RWPE2 (cell line): Measurements from ENCODE around the gene DNAJC24.

Source experiments
- ATAC-seq: fragments of 200-7000 bp; cut with Tn5 transposase; 3 replicates; pipeline ENCODE4 v1.9.1; 2021; ENCODE audit warnings: low read depth
- DNase-seq: peaks from one replicate; pipeline ENCODE4 v3.0.0-alpha.2; 2020; ENCODE audit warnings: low spot score
- H3K27ac ChIP-seq: fragments of 450-650 bp; 2 replicates; pipeline ENCODE4 v1.5.1; 2017; ENCODE audit warnings: mild to moderate bottlenecking; ENCODE audit not compliant: poor library complexity, severe bottlenecking
- H3K27me3 ChIP-seq: fragments of 250-450 bp; sonication (Bioruptor Pico); 2 replicates; pipeline ENCODE4 v1.5.1; 2021; ENCODE audit warnings: mild to moderate bottlenecking, moderate library complexity; ENCODE audit not compliant: insufficient read depth, poor library complexity, severe bottlenecking
- H3K36me3 ChIP-seq: fragments of 250-450 bp; sonication (Bioruptor Pico); 2 replicates; pipeline ENCODE4 v1.5.1; 2020; ENCODE audit warnings: low read depth, mild to moderate bottlenecking, moderate library complexity
- H3K4me1 ChIP-seq: fragments of 250-450 bp; sonication (Bioruptor Pico); 2 replicates; pipeline ENCODE4 v1.5.1; 2021; ENCODE audit warnings: mild to moderate bottlenecking, moderate library complexity; ENCODE audit not compliant: insufficient read depth, poor library complexity, severe bottlenecking
- H3K4me3 ChIP-seq: fragments of 250-450 bp; sonication (Bioruptor Pico); 2 replicates; pipeline ENCODE4 v1.5.1; 2021; ENCODE audit warnings: mild to moderate bottlenecking, moderate library complexity; ENCODE audit not compliant: severe bottlenecking
- H3K9me3 ChIP-seq: fragments of 250-450 bp; sonication (Bioruptor Pico); 2 replicates; pipeline ENCODE4 v1.5.1; 2021; ENCODE audit warnings: mild to moderate bottlenecking, moderate library complexity; ENCODE audit not compliant: severe bottlenecking
- CTCF ChIP-seq: fragments of 450-650 bp; IDR thresholded peaks from one replicate; pipeline ENCODE4 v1.5.1; 2017; ENCODE audit warnings: mild to moderate bottlenecking, moderate library complexity; ENCODE audit not compliant: poor library complexity, severe bottlenecking

The DNAJC24 gene

DNA sequence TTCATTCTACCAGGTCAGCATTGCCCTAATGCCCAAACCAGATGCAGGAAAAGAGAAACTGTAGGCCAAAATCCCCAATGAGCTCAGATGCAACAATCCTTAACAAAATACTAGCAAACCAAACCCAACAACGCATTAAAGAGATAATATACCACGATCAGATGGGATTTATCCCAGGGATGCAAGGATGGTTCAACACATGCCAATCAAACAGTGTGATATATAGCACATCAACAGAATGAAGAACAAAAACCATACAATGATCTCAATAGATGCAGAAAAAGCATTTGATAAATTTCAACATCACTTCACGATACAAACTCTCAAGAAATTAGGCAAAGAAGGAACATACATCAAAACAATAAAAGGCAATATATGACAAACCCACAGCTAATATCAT lies 94.8 kb downstream of the DNAJC24 start:
- no peak for ATAC-seq
- no peaks in the 10 kb centered on the region for H3K27me3 ChIP-seq

GRCh38 chr11:31474083-31474482 lies 104.4 kb downstream of the DNAJC24 start:
- ATAC-seq (no peak), DNase-seq (no peak)
- Histone ChIP-seq H3K36me3 (peaks cover 5% of the 10 kb centered on the region; the same call in 1 of the 2 replicates), H3K27ac (no peak overlapping the region), H3K4me1 (no peaks in the 10 kb centered on the region), H3K27me3 (no peaks in the 10 kb centered on the region), H3K9me3 (no peaks in the 10 kb centered on the region), H3K4me3 (no peak overlapping the region)
- no peak for TF ChIP-seq CTCF

More for the DNA sequence above, 94.8 kb downstream of the DNAJC24 start:
- TF ChIP-seq CTCF, result no peak
- Histone ChIP-seq H3K27ac (no peak overlapping the region), H3K9me3 (peaks cover 5% of the 10 kb centered on the region), H3K36me3 (peaks cover 9% of the 10 kb centered on the region), H3K4me1 (no peaks in the 10 kb centered on the region), H3K4me3 (no peak overlapping the region)
- no peak for DNase-seq

DNA sequence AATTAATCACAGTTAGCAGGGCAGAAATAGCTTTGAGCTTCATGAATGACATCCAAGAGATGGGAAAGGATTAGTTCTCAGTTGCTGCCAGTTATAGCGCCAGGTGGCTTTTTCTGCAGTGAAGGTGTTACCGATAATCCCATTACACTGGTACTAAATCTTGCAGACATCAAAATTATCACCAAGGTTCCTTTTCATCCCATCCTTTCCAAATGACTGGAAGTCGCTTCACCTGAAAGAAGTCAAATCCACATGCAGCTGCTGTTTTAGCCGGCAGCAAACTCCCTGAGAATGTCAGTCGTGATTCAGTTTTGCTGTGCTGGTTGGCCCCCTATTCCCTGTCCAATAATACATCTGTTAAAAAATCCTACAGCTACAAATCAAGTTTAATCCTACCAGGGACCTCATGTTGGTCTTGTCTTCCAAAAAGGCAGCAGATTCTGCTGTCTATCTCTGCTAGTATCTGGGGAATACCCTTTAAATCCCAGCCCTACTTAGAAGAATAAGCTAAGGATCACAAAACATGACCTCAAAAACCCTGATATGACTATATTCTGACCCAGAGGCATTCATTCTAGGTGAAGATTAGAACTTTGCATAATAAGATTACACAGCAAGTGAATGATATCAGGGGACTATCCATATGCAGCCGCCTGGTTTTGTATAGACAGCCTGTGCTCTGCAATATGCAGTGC lies 108.0 kb downstream of the DNAJC24 start:
- DNase-seq, result no peak
- no peak overlapping the region for H3K4me3 ChIP-seq
- TF ChIP-seq CTCF, result no peak
- no peaks in the 10 kb centered on the region for H3K27me3 ChIP-seq
- no peak for ATAC-seq
- H3K9me3 ChIP-seq, result no peaks in the 10 kb centered on the region
- H3K36me3 ChIP-seq, result peaks cover 10% of the 10 kb centered on the region; the same call in 1 of the 2 replicates
- H3K27ac ChIP-seq, result no peak overlapping the region
- no peaks in the 10 kb centered on the region for H3K4me1 ChIP-seq

- DNase-seq (no peak), ATAC-seq (no peak)
- Histone ChIP-seq H3K27me3 (no peaks in the 10 kb centered on the region), H3K9me3 (no peaks in the 10 kb centered on the region), H3K4me3 (no peak overlapping the region), H3K4me1 (no peaks in the 10 kb centered on the region), H3K36me3 (peaks cover 10% of the 10 kb centered on the region; the same call in 1 of the 2 replicates), H3K27ac (no peak overlapping the region)
- TF ChIP-seq CTCF, result no peak
Measured at GRCh38 chr11:31478223-31478590, 108.5 kb downstream of the DNAJC24 start.

DNA sequence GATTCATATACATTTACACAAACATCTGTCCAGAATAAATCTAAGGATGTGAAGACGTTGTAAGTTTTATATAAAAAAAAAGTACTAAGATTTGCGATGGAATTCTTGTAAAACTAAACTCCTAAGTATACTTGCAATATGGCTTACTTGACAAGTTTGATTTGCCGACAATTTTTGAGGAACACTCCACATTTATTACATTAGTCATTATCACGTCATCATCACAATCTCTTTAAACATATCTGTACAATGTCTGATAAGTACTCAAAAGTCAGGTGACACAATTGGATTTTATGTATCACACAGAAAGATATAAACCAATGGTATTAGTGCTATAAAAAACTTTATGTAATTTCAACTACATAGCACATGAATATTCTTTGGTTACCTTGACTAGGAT lies 109.4 kb downstream of the DNAJC24 start:
- H3K36me3 ChIP-seq, result 0 out of 2 replicates have a peak, but pooled peaks cover 5% of the 10 kb centered on the region
- H3K27ac ChIP-seq, result no peak overlapping the region
- DNase-seq (no peak), ATAC-seq (no peak)
- no peaks in the 10 kb centered on the region for H3K9me3 ChIP-seq
- no peaks in the 10 kb centered on the region for H3K4me1 ChIP-seq
- TF ChIP-seq CTCF, result no peak
- H3K27me3 ChIP-seq, result no peaks in the 10 kb centered on the region
- no peak overlapping the region for H3K4me3 ChIP-seq
